Activated CD4-positive, alpha-beta memory T cell treated with anti-CD3 and anti-CD28 coated beads, Interleukin-2, amount 10 ng/mL, durations not matched to agents 7 days and 5 days (primary cell): Measurements from ENCODE around the gene YJU2. TPM values are rescaled to one million over a fixed set of nuclear protein-coding genes. Genes with fewer than 3 reads are reported as not detected.
"Not testable (repeated sequence)": the region's sequence is repeated elsewhere in the genome, so short reads cannot be mapped to it uniquely, and the experiment has no call there.

ENCODE experiments used
- CTCF ChIA-PET: fragments of 350-600 bp; sonication (Branson Sonifier 250); formaldehyde crosslinking; loops from one replicate; lab custom pipeline; 2021; ENCODE audit warnings: antibody characterized with exemption, inconsistent platforms; lab: Charles Lee
- POLR2A ChIA-PET: fragments of 350-600 bp; sonication (Branson Sonifier 250); formaldehyde crosslinking; loops from one replicate; lab custom pipeline; 2021; ENCODE audit warnings: antibody characterized with exemption; lab: Charles Lee
- DNase-seq: peaks from one replicate; pipeline ENCODE4 v3.0.0-alpha.2; 2020
- H3K27ac Mint-ChIP-seq: one replicate; pipeline ENCODE4 v1.8.0; 2021; ENCODE audit warnings: mild to moderate bottlenecking, mixed read lengths
- H3K27me3 Mint-ChIP-seq: one replicate; pipeline ENCODE4 v1.8.0; 2021; ENCODE audit warnings: mixed read lengths
- H3K36me3 Mint-ChIP-seq: one replicate; pipeline ENCODE4 v1.8.0; 2021; ENCODE audit warnings: low read depth, mixed read lengths
- H3K4me1 Mint-ChIP-seq: one replicate; pipeline ENCODE4 v1.8.0; 2021; ENCODE audit warnings: mixed read lengths
- H3K4me3 Mint-ChIP-seq: one replicate; pipeline ENCODE4 v1.8.0; 2021; ENCODE audit warnings: mild to moderate bottlenecking, mixed read lengths
- H3K9me3 Mint-ChIP-seq: one replicate; pipeline ENCODE4 v1.8.0; 2021; ENCODE audit warnings: mixed read lengths
- total RNA-seq, 2 experiments: library from RNA; stranded (reverse); gene quantifications; one replicate each; pipeline ENCODE4 v1.2.3, GENCODE V29; 2021

Gene YJU2
- total RNA-seq, 2 experiments from 2014 or later = 21.7 to 25.3 TPM

- H3K4me3 Mint-ChIP-seq = no peak overlapping the region
Measured at GRCh38 chr19:4213116-4213515, 33.8 kb upstream of the YJU2 start.

DNA sequence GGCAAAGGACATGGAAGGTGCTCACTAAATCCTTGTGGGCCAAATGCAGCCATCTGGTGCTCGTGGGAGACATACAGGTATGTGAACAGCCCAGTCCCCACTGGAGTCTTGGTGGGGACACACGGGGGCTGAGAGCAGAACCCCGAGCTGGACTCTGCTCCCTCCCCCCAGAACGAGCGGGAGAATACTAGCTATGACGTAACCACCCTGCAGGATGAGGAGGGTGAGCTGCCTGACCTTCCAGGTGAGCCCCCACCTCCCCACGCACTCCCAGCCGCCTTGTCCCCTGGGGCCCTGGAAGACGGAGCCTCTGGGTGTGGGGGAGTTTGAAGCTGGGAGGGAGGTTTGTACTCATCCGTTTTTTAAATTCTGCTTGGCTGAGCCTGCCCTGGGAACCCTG, 31.1 kb upstream of the YJU2 start:
- CTCF ChIA-PET = interaction anchor here (0.6 kb wide), 1 partner anchor 16 kb away, joined by 3 read pairs; no protein-coding TSS in a partner anchor
- no peak overlapping the region for H3K4me3 Mint-ChIP-seq
- peaks cover 5% of the 10 kb centered on the region for H3K9me3 Mint-ChIP-seq
- POLR2A ChIA-PET = interaction anchor here (2.0 kb wide), 1 partner anchor 231 kb away, joined by 6 read pairs; the partner anchor contains the start of gene EEF2
- no peak overlapping the region for H3K27ac Mint-ChIP-seq
- no peaks in the 10 kb centered on the region for H3K36me3 Mint-ChIP-seq
- peaks cover 15% of the 10 kb centered on the region for H3K4me1 Mint-ChIP-seq
- no peak for DNase-seq
- H3K27me3 Mint-ChIP-seq = peaks cover 2% of the 10 kb centered on the region

More at GRCh38 chr19:4213116-4213515, 33.8 kb upstream of the YJU2 start:
- Mint-ChIP-seq H3K27ac (no peak overlapping the region), H3K36me3 (no peaks in the 10 kb centered on the region), H3K27me3 (peaks cover 2% of the 10 kb centered on the region), H3K9me3 (peaks cover 5% of the 10 kb centered on the region), H3K4me1 (peaks cover 15% of the 10 kb centered on the region)
- no peak for DNase-seq
- POLR2A ChIA-PET = interaction anchor here (1.5 kb wide), 1 partner anchor 20 kb away, joined by 3 read pairs; no protein-coding TSS in a partner anchor
- CTCF ChIA-PET = no interaction called here

- Mint-ChIP-seq H3K27ac (no peak overlapping the region), H3K9me3 (peaks cover 5% of the 10 kb centered on the region), H3K4me3 (no peak overlapping the region), H3K36me3 (no peaks in the 10 kb centered on the region), H3K4me1 (peaks cover 15% of the 10 kb centered on the region), H3K27me3 (peaks cover 2% of the 10 kb centered on the region)
- DNase-seq = no peak
- ChIA-PET CTCF (no interaction called here), POLR2A (interaction anchor here (2.0 kb wide), 1 partner anchor 232 kb away, joined by 6 read pairs; the partner anchor contains the start of gene EEF2)
Measured at GRCh38 chr19:4216846-4217245, 30.0 kb upstream of the YJU2 start.

DNA sequence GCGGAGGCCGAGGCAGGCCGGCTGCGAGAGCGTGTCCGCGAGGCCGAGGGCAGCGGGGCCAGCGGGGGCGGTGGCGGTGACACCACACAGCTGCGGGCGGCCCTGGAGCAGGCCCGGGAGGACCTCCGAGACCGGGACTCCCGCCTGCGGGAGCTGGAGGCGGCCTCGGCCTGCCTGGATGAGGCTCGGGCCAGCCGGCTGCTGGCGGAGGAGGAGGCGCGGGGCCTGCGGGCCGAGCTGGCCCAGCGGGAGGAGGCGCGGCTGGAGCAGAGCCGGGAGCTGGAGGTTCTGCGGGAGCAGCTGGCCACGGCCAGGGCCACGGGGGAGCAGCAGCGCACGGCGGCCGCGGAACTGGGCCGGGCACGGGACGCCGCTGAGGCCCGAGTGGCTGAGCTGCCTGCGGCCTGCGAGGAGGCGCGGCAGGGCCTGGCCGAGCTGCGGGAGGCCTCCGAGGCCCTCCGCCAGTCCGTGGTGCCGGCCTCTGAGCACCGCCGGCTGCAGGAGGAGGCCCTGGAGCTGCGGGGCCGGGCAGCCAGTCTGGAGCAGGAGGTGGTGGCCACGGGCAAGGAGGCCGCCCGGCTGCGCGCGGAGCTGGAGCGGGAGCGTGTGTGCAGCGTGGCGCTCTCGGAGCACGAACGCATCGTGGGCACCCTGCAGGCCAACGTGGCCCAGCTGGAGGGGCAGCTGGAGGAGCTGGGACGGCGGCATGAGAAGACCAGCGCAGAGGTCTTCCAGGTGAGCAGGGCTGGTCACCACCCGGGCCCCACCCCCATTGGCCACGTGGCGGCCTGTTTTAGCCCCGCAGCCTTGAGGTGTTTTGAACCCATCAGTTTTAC, 29.2 kb upstream of the YJU2 start:
- ChIA-PET CTCF (no interaction called here), POLR2A (no interaction called here)
- Mint-ChIP-seq H3K9me3 (peaks cover 5% of the 10 kb centered on the region), H3K4me3 (no peak overlapping the region), H3K27me3 (peaks cover 2% of the 10 kb centered on the region), H3K36me3 (no peaks in the 10 kb centered on the region), H3K27ac (no peak overlapping the region), H3K4me1 (peaks cover 15% of the 10 kb centered on the region)
- DNase-seq = no peak

GRCh38 chr19:4218523-4218922, 28.4 kb upstream of the YJU2 start:
- POLR2A ChIA-PET = not testable (repeated sequence)
- CTCF ChIA-PET = interaction anchor here (0.6 to 1.3 kb wide), 3 partner anchors 11 to 49 kb away, joined by 3 read pairs; no protein-coding TSS in a partner anchor

DNA sequence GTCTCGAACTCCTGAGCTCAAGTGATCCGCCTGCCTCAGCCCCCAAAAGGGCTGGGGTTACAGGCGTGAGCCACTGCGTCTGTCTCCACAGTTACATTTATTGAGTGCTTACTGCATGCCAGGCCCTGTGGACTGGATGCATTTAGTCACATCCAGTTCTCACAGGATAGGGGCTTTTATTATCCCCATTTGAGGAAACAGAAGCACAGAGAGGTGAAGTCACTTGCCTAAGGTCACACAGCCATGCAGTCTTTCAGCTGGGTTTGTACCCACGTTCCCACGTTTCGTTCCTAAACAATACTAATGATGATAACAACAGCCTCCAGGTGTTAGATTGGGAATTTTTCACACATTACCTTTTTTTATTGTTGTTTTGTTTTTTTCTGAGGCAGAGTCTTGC, 26.7 kb upstream of the YJU2 start:
- no peak overlapping the region for H3K27ac Mint-ChIP-seq
- no peak for DNase-seq
- POLR2A ChIA-PET = no interaction called here
- H3K9me3 Mint-ChIP-seq = peaks cover 5% of the 10 kb centered on the region
- CTCF ChIA-PET = no interaction called here
- peaks cover under 1% of the 10 kb centered on the region for H3K4me1 Mint-ChIP-seq
- no peaks in the 10 kb centered on the region for H3K36me3 Mint-ChIP-seq
- H3K4me3 Mint-ChIP-seq = no peak overlapping the region
- H3K27me3 Mint-ChIP-seq = no peaks in the 10 kb centered on the region

More at GRCh38 chr19:4218523-4218922, 28.4 kb upstream of the YJU2 start:
- H3K36me3 Mint-ChIP-seq, H3K27me3 Mint-ChIP-seq, H3K4me3 Mint-ChIP-seq, H3K9me3 Mint-ChIP-seq, H3K27ac Mint-ChIP-seq, DNase-seq: not testable (repeated sequence)
- peaks cover 15% of the 10 kb centered on the region for H3K4me1 Mint-ChIP-seq

DNA sequence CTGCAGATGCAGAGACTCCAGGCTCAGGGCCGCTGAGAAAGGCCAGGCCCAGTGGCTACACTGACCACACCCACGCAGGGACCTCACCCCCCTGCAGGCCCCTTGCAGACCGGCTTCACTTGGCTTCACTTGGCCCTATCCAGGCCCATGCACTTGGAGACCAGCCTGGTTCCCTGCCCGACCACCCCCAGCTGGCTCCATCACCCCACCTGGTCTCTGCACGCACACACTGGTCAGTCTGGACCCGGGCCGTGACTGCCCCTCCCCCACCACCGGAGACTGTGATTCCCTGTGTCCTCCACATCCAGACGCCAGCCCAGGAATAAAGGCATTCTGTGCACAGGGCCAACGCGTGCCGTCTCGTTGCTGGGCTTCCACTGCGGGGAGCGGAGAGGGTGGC, 22.4 kb upstream of the YJU2 start:
- H3K9me3 Mint-ChIP-seq = no peaks in the 10 kb centered on the region
- ChIA-PET CTCF (no interaction called here), POLR2A (interaction anchor here (0.6 to 1.2 kb wide), 2 partner anchors 17 to 238 kb away, joined by 3 read pairs; no protein-coding TSS in a partner anchor)
- no peaks in the 10 kb centered on the region for H3K4me1 Mint-ChIP-seq
- no peak for DNase-seq
- peaks cover 1% of the 10 kb centered on the region for H3K27me3 Mint-ChIP-seq
- H3K27ac Mint-ChIP-seq = no peak overlapping the region
- H3K36me3 Mint-ChIP-seq = no peaks in the 10 kb centered on the region
- no peak overlapping the region for H3K4me3 Mint-ChIP-seq

DNA sequence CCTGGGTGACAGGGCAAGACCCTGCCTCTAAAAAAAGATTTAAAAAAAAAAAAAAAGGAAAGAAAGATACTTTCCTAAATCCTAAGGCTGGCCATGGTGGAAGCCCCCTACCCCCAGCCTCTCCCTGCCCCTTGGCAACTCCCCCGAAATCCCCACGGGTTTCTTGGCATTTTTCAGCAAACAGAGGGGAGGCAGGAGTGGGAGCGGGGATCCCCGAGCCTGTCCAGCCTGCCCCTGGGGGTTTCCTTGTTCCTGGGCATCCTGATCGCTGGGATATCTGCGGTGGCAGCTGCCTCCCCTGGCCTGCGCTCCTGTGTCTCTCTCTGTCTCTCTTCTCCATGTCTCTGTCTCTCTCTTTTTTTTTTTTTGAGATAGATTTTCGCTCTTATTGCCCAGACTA, 21.0 kb upstream of the YJU2 start:
- Mint-ChIP-seq H3K9me3 (no peaks in the 10 kb centered on the region), H3K36me3 (no peaks in the 10 kb centered on the region), H3K4me1 (no peaks in the 10 kb centered on the region), H3K4me3 (no peak overlapping the region), H3K27me3 (peaks cover 1% of the 10 kb centered on the region), H3K27ac (no peak overlapping the region)
- ChIA-PET POLR2A (no interaction called here), CTCF (no interaction called here)
- DNase-seq = no peak

DNA sequence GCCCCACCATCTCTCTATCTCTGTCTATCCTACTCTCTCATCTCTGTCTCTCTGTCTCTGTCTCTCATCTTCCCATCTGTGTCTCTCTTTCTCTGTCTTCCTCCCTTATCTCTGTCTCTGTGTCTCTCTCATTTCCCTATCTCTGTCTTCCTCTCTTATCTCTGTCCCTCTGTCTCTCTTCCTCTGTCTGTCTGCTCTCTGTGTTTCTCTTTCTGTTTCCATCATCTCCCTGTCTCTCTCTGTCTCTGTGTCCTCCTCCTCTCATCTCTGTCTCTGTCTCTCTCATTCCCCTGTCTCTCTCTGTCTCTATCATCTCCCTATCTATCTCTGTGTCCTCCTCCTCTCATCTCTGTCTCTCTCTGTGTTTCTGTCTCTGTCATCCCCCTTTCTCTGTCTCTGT, 19.1 kb upstream of the YJU2 start:
- no peak for DNase-seq
- no peak overlapping the region for H3K27ac Mint-ChIP-seq
- CTCF ChIA-PET = no interaction called here

GRCh38 chr19:4228765-4229178, 18.1 kb upstream of the YJU2 start:
- H3K4me3 Mint-ChIP-seq = no peak overlapping the region
- peaks cover 1% of the 10 kb centered on the region for H3K27me3 Mint-ChIP-seq
- H3K36me3 Mint-ChIP-seq = no peaks in the 10 kb centered on the region
- CTCF ChIA-PET = interaction anchor here (0.6 kb wide), 1 partner anchor 49 kb away, joined by 7 read pairs; no protein-coding TSS in a partner anchor
- H3K4me1 Mint-ChIP-seq = peaks cover 2% of the 10 kb centered on the region
- DNase-seq = no peak
- POLR2A ChIA-PET = no interaction called here
- no peak overlapping the region for H3K27ac Mint-ChIP-seq
- no peaks in the 10 kb centered on the region for H3K9me3 Mint-ChIP-seq

More for the DNA sequence above, 19.1 kb upstream of the YJU2 start:
- Mint-ChIP-seq H3K36me3 (no peaks in the 10 kb centered on the region), H3K4me1 (no peaks in the 10 kb centered on the region), H3K9me3 (no peaks in the 10 kb centered on the region), H3K4me3 (no peak overlapping the region), H3K27me3 (peaks cover 1% of the 10 kb centered on the region)
- POLR2A ChIA-PET = no interaction called here

DNA sequence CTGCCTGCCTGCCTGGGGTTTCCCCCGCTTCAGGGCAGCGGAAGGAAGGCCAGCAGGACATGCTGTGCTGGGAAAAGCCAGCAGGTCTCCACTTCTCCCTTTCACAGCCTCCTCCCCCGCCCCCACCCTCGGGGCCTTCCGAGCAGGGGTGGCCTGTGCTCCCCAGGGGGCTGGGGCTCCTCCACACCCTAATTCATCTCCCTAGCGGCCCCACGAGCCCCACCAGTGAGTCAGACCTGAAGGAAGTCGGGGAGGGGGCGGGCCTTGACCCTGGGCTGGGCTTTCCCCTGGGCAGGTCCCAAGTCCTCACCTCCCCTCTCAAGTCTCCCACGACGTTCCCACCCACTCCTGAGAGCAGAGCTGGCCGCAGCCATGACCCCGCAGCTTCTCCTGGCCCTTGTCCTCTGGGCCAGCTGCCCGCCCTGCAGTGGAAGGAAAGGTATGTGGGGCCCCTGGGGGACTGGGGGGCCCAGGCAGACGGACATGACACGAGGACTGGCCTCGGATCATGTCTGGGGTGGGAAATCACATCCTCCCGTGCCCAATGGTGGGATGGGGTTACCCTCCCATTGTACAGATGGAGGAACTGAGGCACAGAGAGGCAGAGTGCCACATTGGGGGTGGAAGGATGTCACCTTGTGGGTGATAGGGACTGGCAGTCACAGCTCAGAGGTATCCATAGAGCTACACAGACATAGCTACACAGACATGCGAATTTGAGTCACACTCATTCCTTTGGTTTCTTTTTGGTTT, 17.5 kb upstream of the YJU2 start, which contains the start of gene EBI3:
EBI3 (plus strand) TSS at position 345 of the 753 bp plus-strand sequence; CDS start at position 373, 28 bp downstream.
- Mint-ChIP-seq H3K4me3 (no peak within 1 kb of the TSS), H3K27ac (peak within 1 kb of the TSS; percentile 47), H3K4me1 (peaks cover 2% of the 10 kb centered on the region), H3K36me3 (no peaks in the 10 kb centered on the region), H3K27me3 (peaks cover 1% of the 10 kb centered on the region), H3K9me3 (no peaks in the 10 kb centered on the region)
- CTCF ChIA-PET = interaction anchor here (0.6 to 1.1 kb wide), 4 partner anchors 11 to 89 kb away, joined by 3 to 7 read pairs (median 4); no protein-coding TSS in a partner anchor
- POLR2A ChIA-PET = interaction anchor here (1.6 kb wide), 1 partner anchor 18 kb away, joined by 8 read pairs; the partner anchor contains the start of gene YJU2
- peak; percentile 38 for DNase-seq

DNA sequence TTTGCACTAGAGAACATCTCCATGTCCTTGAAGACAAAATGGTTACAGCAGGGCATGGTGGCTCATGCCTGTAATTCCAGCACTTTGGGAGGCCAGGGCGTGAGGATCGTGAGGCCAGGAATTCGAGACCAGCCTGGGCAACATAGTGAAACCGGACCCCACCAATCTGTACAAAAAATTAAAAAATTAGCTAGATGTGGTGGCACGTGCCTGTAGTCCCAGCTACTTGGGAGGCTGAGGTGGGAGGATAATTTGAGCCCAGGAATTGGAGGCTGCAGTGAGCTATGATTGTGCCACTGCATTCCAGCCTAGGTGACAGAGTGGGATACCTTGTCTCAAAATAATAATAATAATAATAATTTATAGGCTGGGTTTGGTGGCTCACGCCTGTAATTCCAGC, 16.6 kb upstream of the YJU2 start:
- POLR2A ChIA-PET = interaction anchor here (1.6 kb wide), 1 partner anchor 17 kb away, joined by 8 read pairs; the partner anchor contains the start of gene YJU2
- not testable (repeated sequence) for H3K36me3 Mint-ChIP-seq, DNase-seq, H3K27ac Mint-ChIP-seq, H3K9me3 Mint-ChIP-seq, H3K4me3 Mint-ChIP-seq, H3K4me1 Mint-ChIP-seq, H3K27me3 Mint-ChIP-seq
- CTCF ChIA-PET = interaction anchor here (0.8 to 1.1 kb wide), 3 partner anchors 11 to 90 kb away, joined by 3 to 4 read pairs (median 3); no protein-coding TSS in a partner anchor
